Measurements from ENCODE around the gene TCEANC2.
"Not testable (repeated sequence)": the region's sequence is repeated elsewhere in the genome, so short reads cannot be mapped to it uniquely, and the experiment has no call there.

TCEANC2 gene

DNA sequence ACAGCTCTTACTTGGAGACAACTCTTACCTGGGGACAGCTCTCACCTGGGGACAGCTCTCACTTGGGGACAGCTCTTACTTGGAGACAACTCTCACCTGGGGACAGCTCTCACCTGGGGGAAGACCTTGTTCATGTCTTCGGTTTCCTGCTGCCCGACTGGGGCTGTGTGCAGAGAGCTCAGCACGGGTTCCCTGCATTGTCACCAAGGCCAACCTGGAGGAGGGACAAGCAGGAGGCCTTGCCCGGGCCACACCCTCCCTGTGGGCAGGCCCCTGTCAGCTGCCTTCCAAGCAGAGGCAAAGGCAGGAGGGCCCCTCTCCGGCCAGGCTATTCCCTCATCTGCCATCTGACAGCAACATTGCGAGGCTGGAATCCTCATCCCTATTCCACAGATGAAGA lies 35.4 kb upstream of the TCEANC2 start, which contains the start of gene LDLRAD1:
Gene LDLRAD1 (minus strand): TSS at position 208 of the 400 bp plus-strand sequence. CDS start 74 bp downstream, at position 134.
- TF ChIP-seq ZC3H10 (CRISPR knock-in tag; IDR thresholded peaks at IDR 0.05): no peak
- TF ChIP-seq, protein P1, sequence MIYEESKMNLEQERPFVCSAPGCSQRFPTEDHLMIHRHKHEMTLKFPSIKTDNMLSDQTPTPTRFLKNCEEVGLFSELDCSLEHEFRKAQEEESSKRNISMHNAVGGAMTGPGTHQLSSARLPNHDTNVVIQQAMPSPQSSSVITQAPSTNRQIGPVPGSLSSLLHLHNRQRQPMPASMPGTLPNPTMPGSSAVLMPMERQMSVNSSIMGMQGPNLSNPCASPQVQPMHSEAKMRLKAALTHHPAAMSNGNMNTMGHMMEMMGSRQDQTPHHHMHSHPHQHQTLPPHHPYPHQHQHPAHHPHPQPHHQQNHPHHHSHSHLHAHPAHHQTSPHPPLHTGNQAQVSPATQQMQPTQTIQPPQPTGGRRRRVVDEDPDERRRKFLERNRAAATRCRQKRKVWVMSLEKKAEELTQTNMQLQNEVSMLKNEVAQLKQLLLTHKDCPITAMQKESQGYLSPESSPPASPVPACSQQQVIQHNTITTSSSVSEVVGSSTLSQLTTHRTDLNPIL (CRISPR knock-in tag; IDR thresholded peaks at IDR 0.05; ENCODE audit: low read depth): no peak
- ATAC-seq: no peak

GRCh38 chr1:54018635-54019034 lies 34.8 kb upstream of the TCEANC2 start:
- no peak for TF ChIP-seq CSRNP3 (CRISPR knock-in tag; IDR thresholded peaks at IDR 0.05)
- TF ChIP-seq ZNF70 (CRISPR knock-in tag; IDR thresholded peaks at IDR 0.05): no peak
- no peak for TF ChIP-seq ZFP3 (CRISPR knock-in tag; IDR thresholded peaks at IDR 0.05)
- no peak for TF ChIP-seq TCF4 (CRISPR knock-in tag; IDR thresholded peaks at IDR 0.05; ENCODE audit: borderline replicate concordance)
- no peak for TF ChIP-seq GLIS3 (CRISPR knock-in tag; IDR thresholded peaks at IDR 0.05)
- TF ChIP-seq, protein P2, sequence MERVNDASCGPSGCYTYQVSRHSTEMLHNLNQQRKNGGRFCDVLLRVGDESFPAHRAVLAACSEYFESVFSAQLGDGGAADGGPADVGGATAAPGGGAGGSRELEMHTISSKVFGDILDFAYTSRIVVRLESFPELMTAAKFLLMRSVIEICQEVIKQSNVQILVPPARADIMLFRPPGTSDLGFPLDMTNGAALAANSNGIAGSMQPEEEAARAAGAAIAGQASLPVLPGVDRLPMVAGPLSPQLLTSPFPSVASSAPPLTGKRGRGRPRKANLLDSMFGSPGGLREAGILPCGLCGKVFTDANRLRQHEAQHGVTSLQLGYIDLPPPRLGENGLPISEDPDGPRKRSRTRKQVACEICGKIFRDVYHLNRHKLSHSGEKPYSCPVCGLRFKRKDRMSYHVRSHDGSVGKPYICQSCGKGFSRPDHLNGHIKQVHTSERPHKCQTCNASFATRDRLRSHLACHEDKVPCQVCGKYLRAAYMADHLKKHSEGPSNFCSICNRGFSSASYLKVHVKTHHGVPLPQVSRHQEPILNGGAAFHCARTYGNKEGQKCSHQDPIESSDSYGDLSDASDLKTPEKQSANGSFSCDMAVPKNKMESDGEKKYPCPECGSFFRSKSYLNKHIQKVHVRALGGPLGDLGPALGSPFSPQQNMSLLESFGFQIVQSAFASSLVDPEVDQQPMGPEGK (CRISPR knock-in tag; IDR thresholded peaks at IDR 0.05; ENCODE audit: borderline replicate concordance): no peak
- no peak for TF ChIP-seq ESRRG (CRISPR knock-in tag; IDR thresholded peaks at IDR 0.05)
- no peak for TF ChIP-seq RARB (CRISPR knock-in tag; IDR thresholded peaks at IDR 0.05)
- TF ChIP-seq ZNF8 (CRISPR knock-in tag; IDR thresholded peaks at IDR 0.05): no peak
- TF ChIP-seq SNAI2 (CRISPR knock-in tag; IDR thresholded peaks at IDR 0.05): no peak
- TF ChIP-seq TOX (CRISPR knock-in tag; IDR thresholded peaks at IDR 0.05; ENCODE audit: borderline replicate concordance): no peak
- TF ChIP-seq ZNF565 (CRISPR knock-in tag; conservative IDR thresholded peaks at IDR 0.05; ENCODE audit: low read depth): no peak
- TF ChIP-seq, protein P3, sequence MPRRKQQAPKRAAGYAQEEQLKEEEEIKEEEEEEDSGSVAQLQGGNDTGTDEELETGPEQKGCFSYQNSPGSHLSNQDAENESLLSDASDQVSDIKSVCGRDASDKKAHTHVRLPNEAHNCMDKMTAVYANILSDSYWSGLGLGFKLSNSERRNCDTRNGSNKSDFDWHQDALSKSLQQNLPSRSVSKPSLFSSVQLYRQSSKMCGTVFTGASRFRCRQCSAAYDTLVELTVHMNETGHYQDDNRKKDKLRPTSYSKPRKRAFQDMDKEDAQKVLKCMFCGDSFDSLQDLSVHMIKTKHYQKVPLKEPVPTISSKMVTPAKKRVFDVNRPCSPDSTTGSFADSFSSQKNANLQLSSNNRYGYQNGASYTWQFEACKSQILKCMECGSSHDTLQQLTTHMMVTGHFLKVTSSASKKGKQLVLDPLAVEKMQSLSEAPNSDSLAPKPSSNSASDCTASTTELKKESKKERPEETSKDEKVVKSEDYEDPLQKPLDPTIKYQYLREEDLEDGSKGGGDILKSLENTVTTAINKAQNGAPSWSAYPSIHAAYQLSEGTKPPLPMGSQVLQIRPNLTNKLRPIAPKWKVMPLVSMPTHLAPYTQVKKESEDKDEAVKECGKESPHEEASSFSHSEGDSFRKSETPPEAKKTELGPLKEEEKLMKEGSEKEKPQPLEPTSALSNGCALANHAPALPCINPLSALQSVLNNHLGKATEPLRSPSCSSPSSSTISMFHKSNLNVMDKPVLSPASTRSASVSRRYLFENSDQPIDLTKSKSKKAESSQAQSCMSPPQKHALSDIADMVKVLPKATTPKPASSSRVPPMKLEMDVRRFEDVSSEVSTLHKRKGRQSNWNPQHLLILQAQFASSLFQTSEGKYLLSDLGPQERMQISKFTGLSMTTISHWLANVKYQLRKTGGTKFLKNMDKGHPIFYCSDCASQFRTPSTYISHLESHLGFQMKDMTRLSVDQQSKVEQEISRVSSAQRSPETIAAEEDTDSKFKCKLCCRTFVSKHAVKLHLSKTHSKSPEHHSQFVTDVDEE (CRISPR knock-in tag; IDR thresholded peaks at IDR 0.05): no peak
- TF ChIP-seq PPARA (CRISPR knock-in tag; IDR thresholded peaks at IDR 0.05; ENCODE audit: borderline replicate concordance): no peak
- TF ChIP-seq, protein P1 (CRISPR knock-in tag; IDR thresholded peaks at IDR 0.05; ENCODE audit: low read depth): no peak
- TF ChIP-seq, protein P4, sequence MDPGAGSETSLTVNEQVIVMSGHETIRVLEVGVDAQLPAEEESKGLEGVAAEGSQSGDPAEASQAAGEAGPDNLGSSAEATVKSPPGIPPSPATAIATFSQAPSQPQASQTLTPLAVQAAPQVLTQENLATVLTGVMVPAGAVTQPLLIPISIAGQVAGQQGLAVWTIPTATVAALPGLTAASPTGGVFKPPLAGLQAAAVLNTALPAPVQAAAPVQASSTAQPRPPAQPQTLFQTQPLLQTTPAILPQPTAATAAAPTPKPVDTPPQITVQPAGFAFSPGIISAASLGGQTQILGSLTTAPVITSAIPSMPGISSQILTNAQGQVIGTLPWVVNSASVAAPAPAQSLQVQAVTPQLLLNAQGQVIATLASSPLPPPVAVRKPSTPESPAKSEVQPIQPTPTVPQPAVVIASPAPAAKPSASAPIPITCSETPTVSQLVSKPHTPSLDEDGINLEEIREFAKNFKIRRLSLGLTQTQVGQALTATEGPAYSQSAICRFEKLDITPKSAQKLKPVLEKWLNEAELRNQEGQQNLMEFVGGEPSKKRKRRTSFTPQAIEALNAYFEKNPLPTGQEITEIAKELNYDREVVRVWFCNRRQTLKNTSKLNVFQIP (CRISPR knock-in tag; IDR thresholded peaks at IDR 0.05; ENCODE audit: borderline replicate concordance, low read depth): no peak
- TF ChIP-seq BACH2 (CRISPR knock-in tag; IDR thresholded peaks at IDR 0.05; ENCODE audit: borderline replicate concordance): no peak
- TF ChIP-seq ISL1 (CRISPR knock-in tag; IDR thresholded peaks at IDR 0.05): no peak
- no peak for ATAC-seq

- ATAC-seq: not testable (repeated sequence)
Measured at GRCh38 chr1:54019562-54020176, 33.7 kb upstream of the TCEANC2 start.

Measured in SK-N-SH treated with all-trans-retinoic acid at 6 μM for 48 hours (cell line).